ENCODE measurements around the gene HMX1.

HMX1 gene

GRCh38 chr4:8869002-8869897 is 2.4 kb downstream of the HMX1 start:
- TF ChIP-seq, protein P1, sequence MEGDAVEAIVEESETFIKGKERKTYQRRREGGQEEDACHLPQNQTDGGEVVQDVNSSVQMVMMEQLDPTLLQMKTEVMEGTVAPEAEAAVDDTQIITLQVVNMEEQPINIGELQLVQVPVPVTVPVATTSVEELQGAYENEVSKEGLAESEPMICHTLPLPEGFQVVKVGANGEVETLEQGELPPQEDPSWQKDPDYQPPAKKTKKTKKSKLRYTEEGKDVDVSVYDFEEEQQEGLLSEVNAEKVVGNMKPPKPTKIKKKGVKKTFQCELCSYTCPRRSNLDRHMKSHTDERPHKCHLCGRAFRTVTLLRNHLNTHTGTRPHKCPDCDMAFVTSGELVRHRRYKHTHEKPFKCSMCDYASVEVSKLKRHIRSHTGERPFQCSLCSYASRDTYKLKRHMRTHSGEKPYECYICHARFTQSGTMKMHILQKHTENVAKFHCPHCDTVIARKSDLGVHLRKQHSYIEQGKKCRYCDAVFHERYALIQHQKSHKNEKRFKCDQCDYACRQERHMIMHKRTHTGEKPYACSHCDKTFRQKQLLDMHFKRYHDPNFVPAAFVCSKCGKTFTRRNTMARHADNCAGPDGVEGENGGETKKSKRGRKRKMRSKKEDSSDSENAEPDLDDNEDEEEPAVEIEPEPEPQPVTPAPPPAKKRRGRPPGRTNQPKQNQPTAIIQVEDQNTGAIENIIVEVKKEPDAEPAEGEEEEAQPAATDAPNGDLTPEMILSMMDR (conservative IDR thresholded peaks at IDR 0.05): no peak
- H3K27ac ChIP-seq: no peak overlapping the region

GRCh38 chr4:8868321-8869001 is 3.2 kb downstream of the HMX1 start:
- TF ChIP-seq, protein P1 (conservative IDR thresholded peaks at IDR 0.05): no peak
- no peak overlapping the region for H3K27ac ChIP-seq

DNA sequence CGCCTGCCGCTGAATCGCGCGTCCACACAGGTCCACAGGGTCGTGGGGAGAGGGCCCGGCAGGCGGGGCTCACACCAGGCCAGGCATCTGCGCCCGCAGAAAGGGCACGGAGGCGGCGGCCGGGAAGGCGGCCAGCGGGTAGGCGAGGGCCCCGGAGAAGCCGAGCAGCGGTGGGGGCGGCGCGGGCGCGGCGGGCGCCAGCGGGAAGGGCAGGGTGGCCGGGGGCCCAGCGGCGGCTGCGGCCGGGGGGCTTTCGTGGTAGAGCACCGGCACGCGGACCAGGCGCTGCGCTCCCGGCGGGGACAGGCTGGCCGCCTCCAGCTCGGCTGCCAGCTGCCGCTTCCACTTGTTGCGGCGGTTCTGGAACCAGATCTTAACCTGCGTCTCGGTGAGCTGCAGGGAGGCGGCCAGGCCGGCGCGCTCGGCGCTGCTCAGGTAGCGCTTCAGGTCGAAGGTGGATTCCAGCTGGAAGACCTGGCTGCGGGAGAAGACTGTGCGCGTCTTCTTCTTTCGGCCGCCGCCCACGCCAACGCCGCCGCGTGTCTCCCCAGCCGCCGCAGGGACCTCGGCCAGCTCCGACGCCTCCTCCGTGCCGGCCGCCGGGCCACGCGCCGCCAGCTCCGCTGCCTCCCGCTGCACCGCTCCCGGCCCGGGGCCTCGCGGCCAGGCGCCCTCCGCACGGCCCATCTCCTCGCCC is 3.9 kb downstream of the HMX1 start:
- no peak overlapping the region for H3K27ac ChIP-seq
- TF ChIP-seq, protein P1 (conservative IDR thresholded peaks at IDR 0.05): no peak

DNA sequence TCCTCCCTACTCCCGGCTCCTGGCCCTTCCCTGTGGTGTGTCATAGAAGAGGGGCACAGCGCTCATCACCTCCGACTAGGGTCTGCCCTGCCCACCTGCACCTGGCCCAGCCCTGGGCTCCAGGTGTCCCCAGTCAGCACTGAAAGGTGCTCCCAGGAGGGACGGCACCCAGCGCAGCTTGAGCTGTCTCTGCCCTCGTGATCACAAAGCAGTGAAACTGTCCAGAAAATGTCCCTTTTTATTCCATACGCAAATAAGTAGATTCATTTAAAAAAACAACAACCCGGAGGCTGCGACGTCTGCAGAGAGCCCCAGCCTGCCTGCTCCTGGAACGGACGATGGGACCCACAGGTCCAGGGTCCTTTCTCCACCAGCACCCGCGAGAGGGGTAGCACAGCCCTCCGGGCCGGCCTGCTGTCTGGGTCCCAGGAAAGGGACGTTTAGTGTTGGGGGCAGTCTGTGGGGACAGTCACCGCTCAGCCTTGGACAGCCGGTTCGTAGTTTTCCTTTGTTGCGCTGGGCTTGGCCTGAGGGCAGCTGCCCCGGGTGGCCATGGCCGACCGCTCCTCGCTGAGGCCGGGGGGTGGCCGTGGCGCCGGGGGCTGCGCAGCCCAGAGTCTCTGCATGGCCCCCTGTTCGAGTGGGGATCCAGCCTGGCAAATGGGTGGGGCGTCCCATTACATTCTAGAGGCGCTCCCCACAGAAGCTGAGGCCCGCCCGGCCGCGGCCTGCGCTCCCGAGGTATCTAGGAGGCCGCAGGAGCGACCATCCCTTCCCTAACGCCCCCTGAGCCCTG is 4.6 kb downstream of the HMX1 start:
- TF ChIP-seq, protein P1 (conservative IDR thresholded peaks at IDR 0.05): no peak

DNA sequence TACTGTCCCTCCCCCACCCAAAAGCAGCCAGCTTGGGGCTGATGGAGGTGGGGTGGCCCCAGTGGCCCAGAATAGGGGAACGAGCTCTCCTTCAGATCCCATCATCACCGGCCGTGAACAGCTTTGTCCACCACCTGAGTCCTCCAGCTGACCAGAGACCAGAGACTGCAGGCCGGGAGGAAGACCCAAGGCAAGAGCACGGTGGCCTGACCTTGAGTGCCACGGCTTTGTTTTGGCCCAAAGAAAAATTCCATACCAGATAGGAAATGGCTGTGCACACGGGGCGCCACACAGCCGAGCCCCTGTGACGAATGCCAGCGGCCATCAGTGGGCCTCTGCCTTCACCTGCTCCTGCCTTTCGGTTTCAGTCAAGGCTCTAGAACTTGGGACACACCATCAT is 5.2 kb downstream of the HMX1 start:
- no peak overlapping the region for H3K27ac ChIP-seq
- TF ChIP-seq, protein P1 (conservative IDR thresholded peaks at IDR 0.05): no peak

More for the DNA sequence above, 4.6 kb downstream of the HMX1 start:
- H3K27ac ChIP-seq: no peak overlapping the region

- no peak overlapping the region for H3K27ac ChIP-seq
- TF ChIP-seq, protein P1 (conservative IDR thresholded peaks at IDR 0.05): no peak
These were observed 5.8 kb downstream of the HMX1 start for GRCh38 chr4:8865681-8866310.

Data from VCaP (cell line).